TTC549 (cell line): Measurements from ENCODE around the gene PRKCQ.
"Not testable (repeated sequence)": the region's sequence is repeated elsewhere in the genome, so short reads cannot be mapped to it uniquely, and the experiment has no call there.

ENCODE experiments used
- FAIRE-seq: peaks from 2 replicates; lab custom pipeline; 2012; peaks lifted over from hg19 to GRCh38; lab: Jason Lieb, UNC

Gene PRKCQ

GRCh38 chr10:6491841-6492609, 88.1 kb downstream of the PRKCQ start:
- FAIRE-seq: no peak

- FAIRE-seq: no peak
These were observed 89.5 kb downstream of the PRKCQ start for GRCh38 chr10:6490614-6491013.

- no peak for FAIRE-seq
These were observed 92.2 kb downstream of the PRKCQ start for GRCh38 chr10:6487920-6488319.

- FAIRE-seq: no peak
These were observed 93.8 kb downstream of the PRKCQ start for GRCh38 chr10:6486309-6486708.

GRCh38 chr10:6482737-6483357, 97.2 kb downstream of the PRKCQ start:
- FAIRE-seq: no peak

GRCh38 chr10:6478722-6479121, 101.4 kb downstream of the PRKCQ start:
- no peak for FAIRE-seq

GRCh38 chr10:6476989-6477388, 103.1 kb downstream of the PRKCQ start:
- FAIRE-seq: no peak

- FAIRE-seq: no peak
These were observed 105.2 kb downstream of the PRKCQ start for GRCh38 chr10:6474871-6475270.

GRCh38 chr10:6473901-6474370, 106.1 kb downstream of the PRKCQ start:
- no peak for FAIRE-seq

GRCh38 chr10:6473430-6473829, 106.6 kb downstream of the PRKCQ start:
- FAIRE-seq: no peak

- not testable (repeated sequence) for FAIRE-seq
These were observed 107.4 kb downstream of the PRKCQ start for GRCh38 chr10:6472710-6473005.

GRCh38 chr10:6470894-6471618, 109.0 kb downstream of the PRKCQ start:
- no peak for FAIRE-seq

GRCh38 chr10:6469661-6470060, 110.4 kb downstream of the PRKCQ start:
- no peak for FAIRE-seq

GRCh38 chr10:6465854-6466601, 114.0 kb downstream of the PRKCQ start:
- FAIRE-seq: no peak

GRCh38 chr10:6465437-6465836, 114.6 kb downstream of the PRKCQ start:
- no peak for FAIRE-seq

GRCh38 chr10:6464862-6465430, 115.1 kb downstream of the PRKCQ start:
- FAIRE-seq: no peak

GRCh38 chr10:6463366-6463765, 116.7 kb downstream of the PRKCQ start:
- FAIRE-seq: no peak

- no peak for FAIRE-seq
These were observed 118.1 kb downstream of the PRKCQ start for GRCh38 chr10:6461961-6462360.

- FAIRE-seq: no peak
These were observed 119.1 kb downstream of the PRKCQ start for GRCh38 chr10:6460861-6461409.

GRCh38 chr10:6458814-6459213, 121.3 kb downstream of the PRKCQ start:
- no peak for FAIRE-seq

- FAIRE-seq: no peak
These were observed 122.7 kb downstream of the PRKCQ start for GRCh38 chr10:6457376-6457775.

- no peak for FAIRE-seq
These were observed 124.0 kb downstream of the PRKCQ start for GRCh38 chr10:6456067-6456466.
